Coronary artery (tissue), 2 donors: ENCODE measurements around the gene RHO.

ENCODE experiments used
- DNase-seq: peaks from one replicate; pipeline ENCODE4 v3.0.0-alpha.2; 2017; ENCODE audit warnings: low spot score
- H3K27ac ChIP-seq, 2 donors: fragments of 200-600 bp; sonication (generic); one replicate each; pipeline ENCODE4 v1.5.1; 2016 to 2019
- H3K4me3 ChIP-seq: fragments of 200-600 bp; sonication (generic); 2 replicates; pipeline ENCODE4 v1.5.1; 2016; ENCODE audit warnings: mild to moderate bottlenecking, moderate library complexity
- TF ChIP-seq, protein P1 (sequence below): fragments of 200-600 bp; sonication (generic); IDR thresholded peaks from one replicate; pipeline ENCODE4 v1.5.1; 2019; ENCODE audit warnings: antibody characterized with exemption

Gene RHO

GRCh38 chr3:129575233-129575996 is 47.0 kb downstream of the RHO start:
- Histone ChIP-seq H3K4me3 (no peak overlapping the region), H3K27ac (peak overlapping the region in 1 of 2 donors; percentile 83)
- TF ChIP-seq, protein P1, sequence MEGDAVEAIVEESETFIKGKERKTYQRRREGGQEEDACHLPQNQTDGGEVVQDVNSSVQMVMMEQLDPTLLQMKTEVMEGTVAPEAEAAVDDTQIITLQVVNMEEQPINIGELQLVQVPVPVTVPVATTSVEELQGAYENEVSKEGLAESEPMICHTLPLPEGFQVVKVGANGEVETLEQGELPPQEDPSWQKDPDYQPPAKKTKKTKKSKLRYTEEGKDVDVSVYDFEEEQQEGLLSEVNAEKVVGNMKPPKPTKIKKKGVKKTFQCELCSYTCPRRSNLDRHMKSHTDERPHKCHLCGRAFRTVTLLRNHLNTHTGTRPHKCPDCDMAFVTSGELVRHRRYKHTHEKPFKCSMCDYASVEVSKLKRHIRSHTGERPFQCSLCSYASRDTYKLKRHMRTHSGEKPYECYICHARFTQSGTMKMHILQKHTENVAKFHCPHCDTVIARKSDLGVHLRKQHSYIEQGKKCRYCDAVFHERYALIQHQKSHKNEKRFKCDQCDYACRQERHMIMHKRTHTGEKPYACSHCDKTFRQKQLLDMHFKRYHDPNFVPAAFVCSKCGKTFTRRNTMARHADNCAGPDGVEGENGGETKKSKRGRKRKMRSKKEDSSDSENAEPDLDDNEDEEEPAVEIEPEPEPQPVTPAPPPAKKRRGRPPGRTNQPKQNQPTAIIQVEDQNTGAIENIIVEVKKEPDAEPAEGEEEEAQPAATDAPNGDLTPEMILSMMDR: no peak
- DNase-seq: no peak

- H3K27ac ChIP-seq: peak overlapping the region; percentile 7 to 83
- no peak for DNase-seq
- H3K4me3 ChIP-seq: no peak overlapping the region
- TF ChIP-seq, protein P1: no peak
Observed at GRCh38 chr3:129575997-129576384, 47.6 kb downstream of the RHO start.

DNA sequence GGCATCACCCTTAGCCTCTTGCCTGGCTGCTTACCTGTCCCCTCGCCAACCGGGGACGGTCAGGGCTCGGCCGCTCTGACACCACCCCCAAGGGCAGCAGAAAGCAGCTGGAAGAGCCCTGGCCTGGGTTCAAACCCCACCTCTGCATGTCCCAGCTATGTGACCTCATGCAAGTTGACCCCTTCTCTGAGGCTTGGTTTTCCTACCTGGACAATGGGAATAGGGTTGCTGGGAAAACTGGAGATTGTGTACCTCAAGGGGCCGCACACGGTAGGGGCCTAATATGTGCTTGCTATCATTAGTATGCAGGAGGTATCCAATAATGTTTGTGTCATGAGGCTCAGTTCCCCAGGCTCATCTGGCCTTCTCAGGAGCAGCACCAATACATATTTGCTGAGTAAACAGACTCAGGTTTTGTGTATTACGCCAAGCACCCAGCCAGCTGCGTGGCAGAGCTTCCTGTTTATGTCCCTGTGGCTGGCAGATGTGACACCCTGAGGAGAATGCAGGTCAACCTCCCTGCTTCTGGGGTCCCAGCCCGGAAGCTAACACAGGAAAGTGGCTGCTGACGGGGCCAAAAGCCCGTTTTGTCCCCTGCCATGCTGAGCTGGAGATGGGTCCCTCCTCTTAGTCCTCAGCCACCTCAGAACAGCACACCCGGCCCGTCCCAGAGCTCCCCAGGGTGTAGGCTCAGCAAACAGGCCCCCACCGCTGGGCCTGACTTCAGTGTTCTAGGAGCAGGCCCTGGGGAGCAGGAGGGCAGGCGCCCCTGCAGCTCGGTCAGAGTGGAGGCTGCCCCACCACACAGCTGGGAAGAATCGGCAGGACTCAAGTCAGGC is 48.3 kb downstream of the RHO start:
- peak overlapping the region; percentile 36 to 83 for H3K27ac ChIP-seq
- DNase-seq: no peak

DNA sequence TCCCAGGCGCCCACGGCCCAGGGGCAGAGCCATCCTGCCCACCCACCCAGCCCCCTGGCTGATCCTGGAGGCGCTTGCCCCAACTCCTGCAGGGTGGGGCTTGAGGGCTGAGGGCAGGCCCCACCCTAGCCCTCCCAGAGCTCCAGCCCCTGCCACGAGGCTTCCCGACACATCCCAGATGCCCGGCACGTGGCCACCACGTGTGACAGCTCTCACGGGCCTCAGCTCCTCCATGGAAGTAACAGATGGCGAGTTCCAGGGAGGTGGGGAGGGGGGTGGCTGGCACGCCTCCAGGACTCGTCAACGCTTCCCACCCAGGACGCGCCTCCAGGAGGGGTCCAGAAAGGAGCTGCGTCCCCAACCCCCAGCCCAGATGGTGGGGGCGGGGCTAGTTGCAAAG is 48.9 kb downstream of the RHO start:
- Histone ChIP-seq H3K27ac (peak overlapping the region; percentile 36 to 83), H3K4me3 (no peak overlapping the region)
- TF ChIP-seq, protein P1: no peak
- no peak for DNase-seq

More for the DNA sequence above, 48.3 kb downstream of the RHO start:
- TF ChIP-seq, protein P1: no peak
- no peak overlapping the region for H3K4me3 ChIP-seq

GRCh38 chr3:129577925-129578786 is 49.7 kb downstream of the RHO start:
- DNase-seq: no peak
- TF ChIP-seq, protein P1: no peak
- H3K27ac ChIP-seq: peak overlapping the region; percentile 4 to 83
- H3K4me3 ChIP-seq: no peak overlapping the region

GRCh38 chr3:129579991-129580390 is 51.6 kb downstream of the RHO start:
- DNase-seq: no peak
- TF ChIP-seq, protein P1: no peak
- Histone ChIP-seq H3K27ac (peak overlapping the region in 1 of 2 donors; percentile 83), H3K4me3 (no peak overlapping the region)
